Muscle layer of duodenum (tissue), 2 donors: ENCODE data around the gene RANBP10.

Experiments
- H3K27ac ChIP-seq: one replicate; pipeline ENCODE4 v1.7.0; 2013; ENCODE audit warnings: mild to moderate bottlenecking, low read length
- H3K27me3 ChIP-seq: one replicate; pipeline ENCODE4 v1.7.0; 2013; ENCODE audit warnings: low read depth, mild to moderate bottlenecking, control low read depth, low read length
- H3K36me3 ChIP-seq, 2 donors: one replicate each; pipeline ENCODE4 v1.7.0; 2013; ENCODE audit warnings: low read length in 2 of 2, control low read depth in 1 of 2, mild to moderate bottlenecking in 1 of 2; ENCODE audit not compliant: insufficient read depth in 2 of 2, control insufficient read depth in 1 of 2
- H3K4me1 ChIP-seq, 2 donors: one replicate each; pipeline ENCODE4 v1.7.0; 2013; ENCODE audit warnings: low read length in 2 of 2, mild to moderate bottlenecking in 2 of 2, control low read depth in 1 of 2, moderate library complexity in 1 of 2; ENCODE audit not compliant: insufficient read depth in 2 of 2, control insufficient read depth in 1 of 2
- H3K4me3 ChIP-seq, 2 donors: one replicate each; pipeline ENCODE4 v1.7.0; 2013; ENCODE audit warnings: low read length in 2 of 2, low read depth in 1 of 2, mild to moderate bottlenecking in 1 of 2
- H3K9me3 ChIP-seq, 2 donors: one replicate each; pipeline ENCODE4 v1.7.0; 2013; ENCODE audit warnings: low read length in 2 of 2, control low read depth in 1 of 2, mild to moderate bottlenecking in 1 of 2; ENCODE audit not compliant: control insufficient read depth in 1 of 2
- donor health status: healthy.

Gene RANBP10

GRCh38 chr16:67825119-67825518 lies 18.8 kb upstream of the RANBP10 start:
- H3K4me3 ChIP-seq = no peak overlapping the region
- H3K27ac ChIP-seq = no peak overlapping the region
- H3K4me1 ChIP-seq = no peaks in the 10 kb centered on the region
- H3K36me3 ChIP-seq = peaks cover 26 to 35% of the 10 kb centered on the region in 2 donors
- H3K9me3 ChIP-seq = no peaks in the 10 kb centered on the region
- H3K27me3 ChIP-seq = no peaks in the 10 kb centered on the region

GRCh38 chr16:67822511-67822910 lies 16.2 kb upstream of the RANBP10 start:
- Histone ChIP-seq H3K4me3 (no peak overlapping the region), H3K4me1 (no peaks in the 10 kb centered on the region), H3K27ac (no peak overlapping the region), H3K9me3 (no peaks in the 10 kb centered on the region), H3K27me3 (no peaks in the 10 kb centered on the region), H3K36me3 (peaks cover under 1 to 9% of the 10 kb centered on the region in 2 donors)

DNA sequence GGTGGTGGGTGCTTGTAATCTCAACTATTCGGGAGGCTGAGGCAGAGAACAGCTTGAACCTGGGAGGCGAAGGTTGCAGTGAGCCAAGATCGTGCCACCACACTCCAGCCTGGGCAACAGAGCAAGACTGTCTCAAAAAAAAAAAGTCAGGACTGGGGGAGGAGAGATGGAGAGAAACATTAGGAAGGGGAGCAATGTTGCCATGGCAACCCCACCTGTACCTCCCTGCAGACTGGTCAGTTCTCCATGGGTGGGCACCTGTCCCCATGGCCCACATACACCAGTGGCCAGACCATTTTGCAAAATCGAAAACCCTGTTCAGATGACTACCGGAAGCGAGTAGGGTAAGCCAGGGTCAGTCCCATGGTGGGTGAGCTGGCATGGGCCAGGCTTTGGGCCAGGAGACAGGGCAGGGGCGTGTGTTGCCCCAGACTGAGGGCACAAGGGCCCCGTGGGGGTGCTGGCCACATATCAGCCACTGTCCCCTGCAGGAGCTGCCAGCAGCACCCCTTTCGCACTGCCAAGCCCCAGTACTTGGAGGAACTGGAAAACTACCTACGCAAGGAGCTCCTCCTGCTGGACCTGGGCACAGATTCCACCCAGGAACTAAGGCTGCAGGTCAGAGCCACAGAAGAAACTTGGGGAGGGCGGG lies 14.4 kb upstream of the RANBP10 start:
- Histone ChIP-seq H3K4me3 (no peak overlapping the region), H3K4me1 (no peaks in the 10 kb centered on the region), H3K36me3 (no peaks in the 10 kb centered on the region), H3K27ac (no peak overlapping the region), H3K9me3 (no peaks in the 10 kb centered on the region), H3K27me3 (no peaks in the 10 kb centered on the region)

DNA sequence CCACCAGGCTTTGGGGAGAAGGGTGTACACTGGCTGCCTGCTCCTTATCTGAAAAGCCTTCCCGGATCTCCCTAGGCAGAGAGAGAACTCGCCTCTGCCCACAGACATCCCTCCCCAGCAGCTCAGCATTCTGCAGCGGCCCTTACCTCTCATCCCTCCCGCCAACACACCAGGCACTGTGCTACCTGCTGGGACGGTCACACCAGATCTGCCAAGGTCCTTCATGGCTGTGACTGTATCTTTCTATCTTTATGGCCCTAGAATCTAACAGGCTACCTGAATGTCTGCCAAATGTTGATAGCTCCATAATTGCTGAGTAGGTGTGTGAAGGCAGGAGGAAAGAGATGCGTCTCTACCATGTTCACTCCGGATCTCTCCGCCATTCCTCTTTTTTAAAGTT lies 8.2 kb upstream of the RANBP10 start:
- H3K9me3 ChIP-seq = no peaks in the 10 kb centered on the region
- no peaks in the 10 kb centered on the region for H3K27me3 ChIP-seq
- no peak overlapping the region for H3K27ac ChIP-seq
- H3K4me1 ChIP-seq = no peaks in the 10 kb centered on the region
- no peak overlapping the region for H3K4me3 ChIP-seq
- H3K36me3 ChIP-seq = no peaks in the 10 kb centered on the region

GRCh38 chr16:67811899-67812298 lies 5.5 kb upstream of the RANBP10 start:
- H3K27ac ChIP-seq = no peak overlapping the region
- no peaks in the 10 kb centered on the region for H3K9me3 ChIP-seq
- no peaks in the 10 kb centered on the region for H3K27me3 ChIP-seq
- H3K4me1 ChIP-seq = peaks cover 2 to 8% of the 10 kb centered on the region in 2 donors
- no peak overlapping the region for H3K4me3 ChIP-seq
- no peaks in the 10 kb centered on the region for H3K36me3 ChIP-seq

DNA sequence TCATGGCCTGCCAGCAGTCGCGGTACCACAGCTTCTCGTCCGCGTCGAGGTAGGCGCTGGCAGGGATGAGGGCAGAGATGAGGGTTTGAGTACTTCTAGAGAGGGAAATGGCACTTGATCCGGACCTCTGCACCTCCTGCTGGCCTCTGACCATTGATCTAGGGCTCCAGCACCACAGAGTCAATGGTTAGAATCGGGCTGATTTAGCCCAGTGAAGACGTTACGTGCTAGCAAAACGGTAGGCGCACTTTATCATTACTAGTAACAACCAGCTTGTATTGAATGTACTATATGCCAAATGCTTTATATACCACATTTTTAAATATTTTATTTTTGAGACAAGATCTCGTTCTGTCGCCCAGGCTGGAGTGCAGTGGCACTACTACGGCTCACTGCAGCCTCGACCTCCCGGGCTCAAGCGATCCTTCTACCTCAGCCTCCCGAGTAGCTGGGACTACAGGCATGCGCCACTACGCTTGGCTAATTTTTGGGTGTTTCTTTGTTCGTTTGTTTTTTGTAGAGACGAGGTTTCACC lies 855 bp upstream of the RANBP10 start:
- H3K36me3 ChIP-seq = peaks cover 5% of the 10 kb centered on the region in 2 donors
- H3K9me3 ChIP-seq = no peaks in the 10 kb centered on the region
- H3K4me3 ChIP-seq = peak overlapping the region; percentile 89 to 96
- peak overlapping the region; percentile 16 for H3K27ac ChIP-seq
- no peaks in the 10 kb centered on the region for H3K27me3 ChIP-seq
- peaks cover 11 to 21% of the 10 kb centered on the region in 2 donors for H3K4me1 ChIP-seq

- peaks cover 5 to 15% of the 10 kb centered on the region in 2 donors for H3K36me3 ChIP-seq
- peaks cover 11 to 27% of the 10 kb centered on the region in 2 donors for H3K4me1 ChIP-seq
- no peaks in the 10 kb centered on the region for H3K27me3 ChIP-seq
- H3K4me3 ChIP-seq = peak overlapping the region; percentile 89 to 96
- no peaks in the 10 kb centered on the region for H3K9me3 ChIP-seq
- peak overlapping the region; percentile 75 for H3K27ac ChIP-seq
Measured at GRCh38 chr16:67805718-67806427, 487 bp downstream of the RANBP10 start.

GRCh38 chr16:67804853-67805542 lies 1.4 kb downstream of the RANBP10 start:
- Histone ChIP-seq H3K27ac (peak overlapping the region; percentile 75), H3K36me3 (peaks cover 5 to 21% of the 10 kb centered on the region in 2 donors), H3K27me3 (no peaks in the 10 kb centered on the region), H3K9me3 (no peaks in the 10 kb centered on the region), H3K4me3 (peak overlapping the region; percentile 89 to 96), H3K4me1 (peaks cover 11 to 27% of the 10 kb centered on the region in 2 donors)

DNA sequence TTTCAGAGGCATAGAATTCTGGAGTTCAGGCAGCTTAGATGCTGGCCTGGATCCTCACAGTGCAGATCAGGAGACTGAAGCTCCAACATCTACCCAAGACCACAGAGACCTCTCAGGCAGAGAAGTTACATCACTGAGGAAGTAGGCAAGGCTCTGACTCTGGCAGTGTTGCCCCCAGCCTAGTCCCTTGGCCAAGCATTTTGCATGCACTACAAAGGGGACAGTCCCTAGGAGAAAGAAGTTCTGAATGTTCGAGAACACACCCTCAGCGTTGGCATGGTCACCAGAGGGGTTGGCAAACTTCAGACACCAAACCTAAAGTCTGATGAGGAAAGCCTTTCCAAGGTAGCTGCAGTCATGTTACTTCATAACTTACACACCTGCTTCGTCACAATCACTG lies 2.5 kb downstream of the RANBP10 start:
- H3K27ac ChIP-seq = no peak overlapping the region
- no peaks in the 10 kb centered on the region for H3K9me3 ChIP-seq
- no peak overlapping the region for H3K4me3 ChIP-seq
- H3K4me1 ChIP-seq = peaks cover 11 to 27% of the 10 kb centered on the region in 2 donors
- H3K36me3 ChIP-seq = peaks cover 5 to 21% of the 10 kb centered on the region in 2 donors
- H3K27me3 ChIP-seq = no peaks in the 10 kb centered on the region

DNA sequence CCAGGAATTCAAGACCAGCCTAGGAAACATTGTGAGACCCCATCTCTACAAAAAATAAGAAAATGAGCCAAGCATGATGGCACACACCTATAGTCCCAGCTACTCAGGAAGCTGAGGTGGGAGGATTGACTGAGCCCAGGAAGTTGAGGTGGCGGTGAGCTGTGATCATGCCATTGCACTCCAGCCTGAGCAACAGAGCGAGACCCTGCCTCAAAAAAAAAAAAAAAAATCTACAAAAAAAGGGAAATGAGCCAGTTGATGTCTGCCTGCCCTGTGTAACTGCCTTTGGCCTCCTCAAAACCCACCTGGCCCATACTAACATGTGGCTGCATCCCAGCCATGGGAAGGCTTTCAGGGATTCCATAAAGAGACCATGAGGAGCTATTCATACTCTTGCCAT lies 4.5 kb downstream of the RANBP10 start:
- no peak overlapping the region for H3K27ac ChIP-seq
- H3K36me3 ChIP-seq = peaks cover 5 to 28% of the 10 kb centered on the region in 2 donors
- peaks cover 9 to 19% of the 10 kb centered on the region in 2 donors for H3K4me1 ChIP-seq
- H3K9me3 ChIP-seq = no peaks in the 10 kb centered on the region
- H3K27me3 ChIP-seq = no peaks in the 10 kb centered on the region
- H3K4me3 ChIP-seq = no peak overlapping the region

- Histone ChIP-seq H3K9me3 (no peaks in the 10 kb centered on the region), H3K36me3 (peaks cover 5 to 28% of the 10 kb centered on the region in 2 donors), H3K27ac (no peak overlapping the region), H3K4me1 (peaks cover 9 to 19% of the 10 kb centered on the region in 2 donors), H3K27me3 (no peaks in the 10 kb centered on the region), H3K4me3 (no peak overlapping the region)
Measured at GRCh38 chr16:67801241-67801640, 5.1 kb downstream of the RANBP10 start.
